ENCODE data around the gene COIL. TPM values are rescaled to one million over a fixed set of nuclear protein-coding genes. Genes with fewer than 3 reads are reported as not detected.

The COIL gene
- total and polyA plus RNA-seq, 2 of the 13 experiments (the other 11 are each of a cell fraction or from before 2014, with no cell fraction given): 8.1 to 29.4 TPM

GRCh38 chr17:56909742-56910508, 50.9 kb downstream of the COIL start (continued):
- TF ChIP-seq FOXO1 (CRISPR knock-in tag; IDR thresholded peaks at IDR 0.05): peak; percentile 23; the same call in 1 of the 2 replicates
- 0 out of 2 replicates have a peak, but pooled peaks have one; percentile 15 for TF ChIP-seq ZNF276 (CRISPR knock-in tag; IDR thresholded peaks at IDR 0.05; ENCODE audit: low read depth)
- peak; percentile 15; the same call in 1 of the 2 replicates for TF ChIP-seq ZNF605 (CRISPR knock-in tag; IDR thresholded peaks at IDR 0.05)
- TF ChIP-seq PLRG1 (conservative IDR thresholded peaks at IDR 0.05): no peak
- no peak for TF ChIP-seq CAMTA2 (CRISPR knock-in tag; IDR thresholded peaks at IDR 0.05; ENCODE audit: borderline replicate concordance)
- TF ChIP-seq ELF1 (CRISPR knock-in tag; IDR thresholded peaks at IDR 0.05): no peak
- TF ChIP-seq CC2D1A (CRISPR knock-in tag; IDR thresholded peaks at IDR 0.05): no peak
- no peak for TF ChIP-seq MBNL3 (CRISPR knock-in tag; conservative IDR thresholded peaks at IDR 0.05)
- TF ChIP-seq NFE2L1 (CRISPR knock-in tag; IDR thresholded peaks at IDR 0.05; ENCODE audit: borderline replicate concordance): no peak
- TF ChIP-seq ZNF580 (CRISPR knock-in tag; IDR thresholded peaks at IDR 0.05; ENCODE audit: borderline replicate concordance, low read depth): no peak; the same call in 1 of the 2 replicates
- peak; percentile 54; the same call in 1 of the 2 replicates for TF ChIP-seq SSRP1 (CRISPR knock-in tag; IDR thresholded peaks at IDR 0.05)
- TF ChIP-seq ETV5 (CRISPR knock-in tag; IDR thresholded peaks at IDR 0.05; ENCODE audit: borderline replicate concordance): peak; percentile 90
- TF ChIP-seq ZSCAN31 (CRISPR knock-in tag; IDR thresholded peaks at IDR 0.05; ENCODE audit: low read depth): no peak
- no peak for TF ChIP-seq PRMT3 (CRISPR knock-in tag; IDR thresholded peaks at IDR 0.05; ENCODE audit: borderline replicate concordance, low read depth)
- TF ChIP-seq POLR2G (IDR thresholded peaks at IDR 0.05; ENCODE audit: low read depth, low read length): no peak
- no peak for TF ChIP-seq ZNF503 (CRISPR knock-in tag; IDR thresholded peaks at IDR 0.05)
- TF ChIP-seq KLF6 (CRISPR knock-in tag; IDR thresholded peaks at IDR 0.05): no peak
- no peak for TF ChIP-seq ZNF879 (CRISPR knock-in tag; IDR thresholded peaks at IDR 0.05)
- TF ChIP-seq ZNF724P (CRISPR knock-in tag; IDR thresholded peaks at IDR 0.05; ENCODE audit: borderline replicate concordance): no peak
- no peak for TF ChIP-seq ZNF367 (CRISPR knock-in tag; IDR thresholded peaks at IDR 0.05; ENCODE audit: borderline replicate concordance)
- no peak for TF ChIP-seq ZNF792 (CRISPR knock-in tag; IDR thresholded peaks at IDR 0.05)
- no peak; the same call in 1 of the 2 replicates for TF ChIP-seq ZNF292 (CRISPR knock-in tag; IDR thresholded peaks at IDR 0.05; ENCODE audit: borderline replicate concordance, low read depth)
- no peak for TF ChIP-seq ZNF281 (CRISPR knock-in tag; IDR thresholded peaks at IDR 0.05; ENCODE audit: borderline replicate concordance)
- TF ChIP-seq HNRNPK (IDR thresholded peaks at IDR 0.05; ENCODE audit: low read depth, low read length, poor library complexity, severe bottlenecking): no peak
